HG03571 (cell line): Measurements from ENCODE around the gene BCHE.

Source experiments
- ATAC-seq: cut with Tn5 transposase; IDR thresholded peaks from one replicate; pipeline ENCODE4 v1.9.1; 2021; ENCODE audit not compliant: unreplicated experiment

BCHE gene

DNA sequence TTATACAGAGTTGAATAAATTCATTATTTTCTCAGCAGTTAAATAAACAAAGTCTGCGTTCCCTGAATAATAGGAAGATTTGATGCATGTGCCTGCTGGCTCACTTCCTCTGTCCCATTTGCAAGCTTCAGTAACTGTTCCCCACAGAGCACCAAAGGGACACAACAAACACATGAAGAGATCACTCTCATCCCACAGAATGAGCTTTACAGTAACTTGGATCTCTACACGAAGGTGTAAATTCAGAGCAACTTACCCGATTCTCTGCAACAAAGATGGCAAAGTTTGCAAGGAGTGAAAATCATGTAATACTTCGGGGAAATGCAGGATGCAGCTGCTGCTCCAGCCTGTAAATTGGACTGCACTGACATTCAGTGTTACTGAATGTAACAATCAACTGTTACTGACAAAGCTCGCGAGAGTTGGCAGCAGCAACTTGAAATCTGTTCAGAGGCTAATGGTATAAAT lies at the start of gene BCHE:
Gene BCHE, minus strand, starts transcription at position 366 of the 468 bp plus-strand sequence. CDS start 6,390 bp downstream, outside the sequence.
- no peak for ATAC-seq

DNA sequence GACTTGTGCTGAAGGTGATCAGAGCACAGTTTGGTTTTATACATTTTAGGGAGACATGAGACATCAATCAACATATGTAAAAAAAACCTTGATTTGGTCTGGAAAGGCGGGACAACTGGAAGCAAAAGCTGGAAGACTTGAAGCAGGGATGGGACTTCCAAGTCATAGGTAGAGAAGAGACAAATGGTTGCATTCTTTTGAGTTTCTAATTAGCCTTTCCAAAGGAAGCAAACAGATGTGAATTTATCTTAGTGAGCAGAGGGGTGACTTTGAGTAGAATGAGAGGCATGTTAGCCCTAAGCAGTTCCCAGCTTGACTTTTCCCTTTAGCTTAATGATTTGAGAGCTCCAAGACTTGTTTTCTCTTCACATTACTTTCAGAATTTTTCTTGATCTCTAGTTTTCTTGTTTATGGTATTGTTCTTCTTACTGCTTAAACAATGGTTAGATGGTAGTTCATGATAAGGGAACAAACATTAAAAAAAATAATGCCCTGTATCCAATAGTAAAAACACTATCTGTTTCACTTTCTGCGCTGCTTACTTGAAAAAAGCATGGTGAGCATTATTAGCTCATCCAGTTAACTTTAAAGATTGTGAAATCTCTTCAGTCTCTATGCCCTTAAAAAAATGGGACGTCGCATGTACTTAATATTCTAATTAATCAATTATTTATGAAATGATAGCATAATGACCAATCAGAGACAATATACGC lies 48.5 kb upstream of the BCHE start:
- no peak for ATAC-seq

DNA sequence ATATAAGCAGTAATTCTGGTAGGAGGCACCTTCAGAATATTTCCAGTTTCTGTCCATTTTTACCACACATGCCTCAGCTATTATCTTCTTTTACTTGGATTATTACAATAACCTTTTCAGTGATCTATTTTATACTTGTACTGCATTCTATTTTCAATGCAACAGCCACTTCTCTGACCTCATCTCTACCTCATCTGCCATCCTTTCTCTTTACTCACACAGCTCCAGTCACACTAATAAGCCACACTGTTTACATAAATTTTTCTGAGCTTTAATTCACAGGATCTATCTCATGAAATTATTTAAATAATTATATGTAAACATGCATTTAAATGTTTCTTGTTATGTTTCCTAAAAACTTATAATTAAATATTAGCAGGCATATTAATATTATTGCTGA lies 47.3 kb upstream of the BCHE start:
- no peak for ATAC-seq

DNA sequence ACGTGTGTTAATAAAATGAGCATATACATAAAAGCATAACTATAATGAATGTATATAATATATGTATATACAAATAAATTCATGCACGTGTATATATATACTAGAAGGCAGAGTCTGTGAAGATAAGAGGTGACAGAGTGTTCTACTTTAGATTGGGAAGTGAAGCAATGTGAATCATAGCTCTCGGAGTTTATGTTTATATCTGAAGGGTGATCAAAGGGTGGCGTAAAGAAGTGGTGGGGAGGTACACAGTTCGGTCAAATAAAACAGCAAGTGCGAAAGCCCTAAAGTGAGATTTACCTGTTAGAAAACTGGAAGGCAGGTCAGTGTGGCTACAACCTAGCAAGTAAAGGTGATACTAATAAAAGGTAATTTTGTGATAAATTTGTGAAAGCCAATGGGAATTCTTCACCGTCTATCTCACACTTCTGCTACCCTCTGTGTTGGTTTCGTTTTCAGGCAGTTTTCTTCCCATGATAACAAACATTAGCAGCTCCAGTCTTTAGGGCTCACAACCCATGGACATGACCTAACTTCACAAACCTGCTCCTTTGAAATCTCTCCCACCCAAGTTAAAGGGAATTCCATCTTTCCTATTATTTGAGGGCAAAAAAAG lies 46.7 kb upstream of the BCHE start:
- no peak for ATAC-seq

DNA sequence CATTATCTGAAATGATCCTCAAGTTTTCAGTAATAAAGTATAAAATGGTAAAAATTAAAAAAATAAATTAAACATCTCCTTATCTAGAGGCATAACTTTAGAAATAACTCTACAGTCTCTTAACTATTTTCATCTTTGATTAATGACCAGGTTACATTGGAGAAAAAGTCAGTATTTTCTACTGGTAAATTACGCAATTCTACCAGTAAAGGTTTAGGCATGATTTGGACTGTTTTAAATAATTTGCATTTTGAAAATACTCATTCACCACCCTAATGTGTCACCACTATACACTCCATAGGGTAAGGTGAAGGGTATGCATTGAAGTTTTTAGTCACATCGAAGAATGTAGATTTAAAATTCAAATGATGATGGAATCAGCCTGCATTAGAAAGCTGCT lies 45.9 kb upstream of the BCHE start:
- no peak for ATAC-seq

DNA sequence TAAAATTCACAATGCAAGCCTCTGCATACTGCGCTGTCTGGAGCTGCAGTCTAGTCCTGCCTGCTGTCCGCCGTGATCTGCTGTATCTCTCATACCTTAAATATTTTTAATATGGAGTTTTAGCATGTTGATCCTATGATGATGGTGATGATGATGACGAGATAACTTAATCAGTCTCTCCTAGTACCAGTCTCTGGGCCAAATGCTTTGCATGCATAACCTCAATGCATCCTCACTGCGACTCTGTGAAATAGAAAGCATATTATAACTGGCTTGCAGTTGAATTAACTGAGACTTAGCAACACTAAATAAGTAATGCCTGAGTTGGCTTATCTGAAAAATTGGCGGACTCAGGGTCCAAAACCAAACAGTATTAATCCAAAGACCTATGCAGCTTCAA lies 38.4 kb upstream of the BCHE start:
- no peak for ATAC-seq

DNA sequence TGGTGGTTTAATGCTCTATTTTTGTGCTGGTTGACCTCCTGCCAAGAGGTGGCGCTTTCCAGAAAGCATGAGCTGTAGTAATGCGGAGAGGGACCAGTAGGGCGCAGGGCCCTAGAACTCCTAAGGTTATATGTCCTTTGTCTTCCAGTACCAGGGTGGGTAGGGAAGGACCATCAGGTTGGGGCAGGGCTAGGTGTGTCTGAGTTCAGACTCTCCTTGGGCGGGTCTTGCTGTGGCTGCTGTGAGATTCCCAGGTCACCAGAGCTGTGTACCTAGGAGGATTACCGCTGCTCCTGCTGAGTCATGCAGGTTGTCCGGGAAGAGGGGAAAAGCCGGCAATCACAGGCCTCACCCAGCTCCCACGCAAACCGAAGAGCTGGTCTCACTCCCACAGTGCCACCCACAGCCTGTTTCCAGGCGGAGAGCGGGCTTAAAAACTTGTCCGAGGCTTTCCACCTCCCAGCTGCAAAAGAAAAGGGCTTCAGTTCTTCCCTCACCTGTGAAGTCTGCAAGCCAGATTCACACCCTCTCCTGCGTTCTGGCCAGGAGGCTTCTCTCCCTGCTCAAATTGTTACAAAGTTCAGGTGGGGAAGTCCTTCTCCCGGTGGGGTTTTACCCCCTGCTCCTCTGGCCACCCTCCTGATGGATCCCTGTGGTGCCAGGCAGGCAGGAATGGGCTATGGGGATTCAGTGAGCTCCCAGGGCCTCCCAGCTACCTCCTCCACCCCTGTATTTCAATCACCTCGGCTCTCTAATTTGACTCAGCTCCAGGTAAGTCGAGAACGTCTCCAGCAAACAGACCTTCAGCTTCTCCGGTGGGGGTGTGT lies 37.7 kb upstream of the BCHE start:
- no peak for ATAC-seq

DNA sequence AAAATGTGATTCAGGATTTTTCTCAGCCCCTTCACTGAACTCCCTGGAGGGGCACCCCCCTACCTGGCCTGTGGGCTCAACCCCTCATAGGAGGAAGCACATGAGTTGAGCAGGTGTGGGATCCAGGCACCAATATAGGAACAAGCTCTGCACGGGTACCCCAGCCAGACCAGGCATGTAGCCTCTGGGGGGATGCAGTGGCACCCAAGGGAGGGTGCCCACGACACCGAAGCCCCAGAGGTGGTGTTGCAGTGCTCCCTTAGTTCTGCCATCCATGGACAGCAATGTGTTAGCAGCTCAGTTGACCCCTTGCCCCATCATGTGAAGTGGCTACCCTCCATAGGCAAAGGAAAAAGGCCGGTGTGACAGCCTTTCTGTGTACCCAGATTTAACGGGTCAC lies 30.9 kb upstream of the BCHE start:
- ATAC-seq, result no peak

DNA sequence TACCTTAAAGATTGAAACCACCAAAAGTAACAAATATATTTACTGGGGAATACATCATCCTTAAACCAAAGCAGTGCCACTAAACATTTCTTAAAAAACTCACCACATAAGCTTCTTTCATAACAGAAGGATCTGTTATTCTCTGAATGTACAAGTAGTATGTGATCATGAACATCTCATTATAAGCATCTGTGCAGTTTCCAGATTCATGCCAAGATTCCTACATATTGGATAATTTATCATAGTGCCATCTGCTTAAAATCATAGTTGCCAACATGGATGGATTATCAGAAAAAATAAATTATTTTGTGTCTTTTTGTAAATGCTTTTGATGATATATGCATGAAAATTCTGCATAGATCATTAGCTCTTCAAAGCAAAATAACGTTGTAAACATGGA lies 21.8 kb upstream of the BCHE start:
- ATAC-seq, result no peak

DNA sequence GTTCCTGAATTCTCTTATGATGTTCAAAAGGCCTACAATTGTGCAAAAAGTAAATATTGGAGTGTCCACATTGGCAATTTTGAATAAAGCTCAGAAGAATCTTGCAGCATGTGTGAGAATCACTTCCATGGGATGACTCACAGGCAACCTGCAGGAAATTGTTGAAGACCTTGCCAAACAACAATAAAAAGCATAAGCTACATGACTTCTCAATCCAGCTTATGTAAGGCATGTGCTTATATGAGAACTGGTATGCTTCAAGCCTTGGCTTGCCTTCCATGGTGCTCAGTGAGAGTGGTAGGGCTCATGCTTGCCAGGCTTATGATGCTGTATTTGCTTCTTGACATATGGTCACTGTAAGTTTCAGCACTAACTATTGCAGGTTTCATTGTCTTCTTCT lies 18.4 kb upstream of the BCHE start:
- no peak for ATAC-seq

DNA sequence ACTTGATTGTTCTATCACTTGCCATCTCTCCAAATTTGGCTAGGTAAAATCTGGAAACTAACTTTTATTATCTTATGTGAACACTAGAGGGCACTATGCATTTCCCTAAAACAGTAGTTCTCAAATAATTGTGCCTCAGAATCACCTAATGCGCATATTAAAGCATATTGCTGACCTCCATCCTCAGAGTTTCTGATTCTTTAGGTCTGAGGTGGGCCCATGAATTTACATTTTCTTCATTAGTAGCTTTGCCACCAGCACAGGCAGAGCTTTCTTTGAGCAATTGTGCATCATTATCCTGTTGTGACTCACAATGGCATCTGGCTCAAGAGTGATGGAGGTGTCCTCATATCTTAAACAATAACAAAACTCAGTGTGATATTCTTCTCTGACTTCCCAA lies 17.5 kb upstream of the BCHE start:
- ATAC-seq, result no peak

DNA sequence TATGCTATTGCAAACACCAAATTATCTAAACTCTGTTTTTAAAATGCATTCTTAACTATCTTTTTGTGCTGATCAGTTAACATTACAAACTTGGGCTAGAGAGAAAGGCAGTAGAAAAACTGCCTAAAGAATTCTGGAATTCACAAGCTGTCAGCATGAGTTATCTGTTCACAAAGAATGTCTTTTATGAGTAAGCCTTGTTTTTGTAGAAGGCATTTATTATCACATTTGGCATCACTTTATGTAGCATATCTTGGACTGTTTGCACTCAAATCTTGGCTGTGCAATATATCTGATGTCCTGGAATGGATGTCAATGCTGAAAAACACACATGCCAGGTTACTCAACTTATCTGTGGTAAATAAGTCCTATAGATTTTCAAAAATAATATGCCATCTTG lies 15.5 kb upstream of the BCHE start:
- no peak for ATAC-seq

DNA sequence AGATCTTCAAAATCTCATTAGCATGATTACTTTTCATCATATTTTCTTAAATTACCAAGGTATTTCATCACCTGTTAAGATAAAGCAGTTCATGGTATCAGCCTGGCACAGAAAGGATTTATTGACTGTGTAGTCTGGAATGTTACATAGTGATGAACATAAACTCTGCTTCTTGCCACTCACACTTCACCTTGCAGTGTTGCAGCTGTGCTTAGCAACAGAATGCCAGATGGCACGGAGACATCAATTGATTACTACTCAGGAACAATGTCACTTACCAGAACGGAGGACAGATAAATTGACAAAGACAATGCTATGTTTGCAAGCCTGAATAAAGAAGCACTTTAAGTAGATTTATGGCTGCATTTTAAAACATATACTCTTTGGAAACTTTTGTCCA lies 15.0 kb upstream of the BCHE start:
- no peak for ATAC-seq

DNA sequence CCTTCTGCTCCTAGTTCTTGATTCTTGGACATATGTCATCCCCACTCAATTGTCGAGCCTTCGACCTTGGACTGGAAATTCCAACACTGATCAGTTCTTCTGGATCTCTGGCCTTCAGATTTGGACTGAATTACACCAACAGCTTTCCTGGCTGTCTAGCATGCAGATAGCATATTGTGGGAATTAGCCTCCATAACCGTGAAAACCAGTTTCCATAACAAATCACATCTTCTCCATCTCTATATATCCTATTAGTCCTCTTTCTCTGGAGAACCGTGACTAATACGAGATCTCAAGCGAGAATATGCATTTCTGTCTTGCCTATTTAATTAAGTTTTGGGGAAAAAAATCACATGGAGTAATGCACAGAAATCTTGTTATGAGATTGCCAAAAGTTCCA lies 8.8 kb upstream of the BCHE start:
- ATAC-seq, result no peak

DNA sequence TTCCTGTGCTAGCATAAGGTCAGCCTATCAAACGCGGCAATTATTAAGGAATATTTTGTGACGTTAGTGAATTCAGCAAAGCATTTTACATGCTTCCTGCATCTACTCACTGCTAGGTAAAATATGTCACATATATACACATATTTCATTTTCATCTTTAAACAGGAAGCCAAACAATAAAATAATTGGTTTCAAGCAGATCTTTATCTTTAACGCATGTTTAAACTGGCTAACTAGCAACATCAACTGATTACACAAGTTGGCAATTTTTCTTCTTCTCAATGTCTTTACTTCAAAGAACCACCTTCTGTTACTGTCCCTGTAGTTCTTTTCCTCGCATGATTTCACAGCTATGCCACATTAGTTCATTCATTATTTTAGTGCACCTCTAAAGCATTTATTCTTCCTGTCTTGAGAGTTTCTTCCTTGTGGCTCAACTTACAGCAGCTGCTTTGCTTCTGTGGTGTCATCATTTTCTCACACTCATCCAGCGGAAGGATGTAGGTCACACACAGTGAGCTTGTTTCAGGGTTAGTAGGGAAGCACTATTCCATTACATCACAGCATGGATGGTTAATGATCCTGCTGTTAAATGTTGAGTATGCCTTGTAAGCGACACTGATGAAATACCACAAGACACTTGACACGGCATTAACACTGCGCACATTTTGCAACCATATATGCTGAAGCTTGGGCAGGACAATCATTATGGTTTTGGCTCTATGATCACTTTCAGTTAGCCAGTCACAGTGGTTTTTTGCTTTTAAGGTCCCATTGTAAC lies 2.3 kb upstream of the BCHE start:
- no peak for ATAC-seq

DNA sequence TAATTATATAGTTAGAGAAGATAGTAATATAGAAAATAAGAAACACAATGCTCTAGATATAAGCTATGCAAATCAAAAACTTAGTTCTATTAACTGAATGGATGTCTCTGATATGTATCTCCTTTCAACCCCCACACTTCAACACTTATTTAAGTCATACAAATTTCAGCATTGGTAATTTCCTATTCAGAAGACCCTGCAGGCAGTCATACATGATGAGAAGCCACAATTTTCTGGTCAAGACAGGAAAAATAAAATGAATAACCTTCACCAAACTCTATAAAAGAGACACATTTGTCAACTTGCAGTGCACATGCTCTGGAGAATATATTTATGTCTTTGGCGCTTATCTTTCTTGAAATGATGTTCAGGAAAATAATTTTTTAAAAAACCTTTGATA lies 578 bp upstream of the BCHE start:
- ATAC-seq, result no peak

DNA sequence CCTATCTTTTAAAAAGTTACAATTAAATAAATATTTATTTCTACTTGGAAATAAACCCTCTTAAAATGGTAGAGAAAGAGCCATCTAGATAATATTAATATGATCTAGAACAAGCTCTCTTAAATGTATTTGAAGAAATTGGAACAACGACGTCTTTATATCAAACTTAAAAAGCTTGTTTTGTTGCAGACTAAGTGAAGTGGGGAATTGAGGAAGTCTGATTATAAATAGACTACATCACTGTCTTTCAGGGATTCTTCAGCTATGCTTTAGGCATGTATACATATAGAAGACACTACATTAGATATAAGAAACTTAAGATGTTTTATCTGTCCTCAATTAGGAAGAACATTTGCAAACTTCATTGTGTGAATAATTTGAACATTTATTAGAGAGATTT lies 1.8 kb downstream of the BCHE start:
- ATAC-seq, result no peak

DNA sequence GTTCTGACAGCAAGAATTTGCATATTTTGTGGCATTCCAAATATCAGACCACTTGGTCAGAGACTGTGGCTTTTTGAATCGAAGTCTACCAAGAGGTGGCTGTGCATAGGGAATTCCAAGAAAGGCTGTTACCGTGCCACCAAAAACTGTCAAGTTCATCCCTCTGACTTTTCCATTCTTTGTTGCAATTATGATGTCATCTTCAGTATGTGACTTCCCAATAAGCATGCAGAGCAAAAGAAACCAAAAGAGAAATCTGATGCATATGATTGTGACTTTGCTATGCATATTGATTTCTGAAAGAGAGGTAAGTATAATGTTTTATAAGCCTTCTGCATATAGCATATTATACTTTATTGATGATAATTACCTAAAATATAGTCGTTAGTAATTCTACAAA lies 6.5 kb downstream of the BCHE start:
- ATAC-seq, result no peak

DNA sequence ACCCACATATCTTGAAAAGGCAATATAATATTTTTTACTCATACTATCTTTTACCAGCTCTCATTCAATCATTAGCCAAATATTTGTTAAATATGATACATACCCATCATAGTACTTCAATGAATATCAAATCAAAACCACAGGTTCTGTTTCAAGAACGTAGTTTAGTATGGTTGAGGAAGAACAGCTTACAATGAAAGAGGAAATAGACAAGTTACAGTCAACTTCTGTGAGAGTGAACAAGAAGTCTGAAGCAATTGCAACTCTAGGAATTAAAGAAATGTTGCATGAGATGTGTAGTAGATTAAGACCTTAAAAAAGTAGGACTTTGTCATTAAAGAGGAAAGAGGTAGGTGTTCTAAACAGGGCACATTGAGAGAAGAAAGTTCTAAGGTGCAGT lies 9.3 kb downstream of the BCHE start:
- no peak for ATAC-seq

DNA sequence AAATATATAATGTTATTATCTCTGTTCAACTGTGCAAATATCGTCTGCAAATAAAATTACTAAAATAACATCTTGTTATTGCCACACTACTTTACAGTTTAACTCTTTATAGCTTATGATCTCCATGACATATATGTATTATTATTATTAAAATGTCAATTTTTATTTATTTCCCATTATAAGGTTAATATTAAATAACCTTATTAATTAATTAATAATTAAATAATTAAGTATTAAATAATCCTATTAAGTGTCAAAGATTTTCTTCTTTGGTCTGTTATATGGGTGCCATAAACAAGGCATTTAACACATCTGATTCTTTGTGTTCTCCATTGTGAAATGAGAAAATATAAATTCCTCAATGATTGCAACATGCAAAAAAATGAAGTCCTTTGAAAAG lies 10.0 kb downstream of the BCHE start:
- ATAC-seq, result no peak

DNA sequence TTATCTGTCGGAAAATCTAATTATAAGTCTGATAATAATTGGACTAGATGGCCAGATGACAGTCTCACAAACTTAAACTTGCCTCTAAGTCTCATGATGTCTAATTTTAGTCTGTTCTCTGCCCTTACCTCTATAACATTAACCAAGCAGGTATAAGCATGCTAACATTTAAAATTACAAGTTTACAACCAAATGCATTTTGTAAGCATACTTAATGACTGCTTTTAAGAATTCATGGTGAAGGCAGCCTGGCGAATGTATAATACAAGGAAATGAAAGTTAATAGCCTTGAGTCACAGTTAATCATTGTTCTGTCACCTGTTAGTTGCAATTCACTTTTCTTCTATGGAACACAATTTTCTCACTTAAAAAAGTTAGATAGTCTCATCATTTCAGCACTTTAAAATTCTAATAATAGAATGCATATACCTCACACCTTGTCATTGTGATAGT lies 16.5 kb downstream of the BCHE start:
- no peak for ATAC-seq
